Keratinocyte (primary cell): ENCODE measurements around the gene GRIK2. TPM values are rescaled to one million over a fixed set of nuclear protein-coding genes. Genes with fewer than 3 reads are reported as not detected.

Source experiments
- DNase-seq: peaks from one replicate; pipeline ENCODE4 v3.0.0-alpha.2; 2011; ENCODE audit warnings: low read depth, missing footprints, low spot score
- FAIRE-seq: peaks from 2 replicates; lab custom pipeline; 2011; peaks lifted over from hg19 to GRCh38; lab: Jason Lieb, UNC
- H2AFZ ChIP-seq: 2 replicates; pipeline ENCODE4 v1.6.0; 2012; ENCODE audit warnings: low read length, control low read depth, inconsistent platforms; ENCODE audit not compliant: control insufficient read depth
- H3K27ac ChIP-seq: 2 replicates; pipeline ENCODE4 v1.5.1; 2011; ENCODE audit warnings: low read length; ENCODE audit not compliant: control insufficient read depth, insufficient read depth
- H3K27me3 ChIP-seq: 3 replicates; pipeline ENCODE4 v1.6.0; 2011; ENCODE audit warnings: low read length; ENCODE audit not compliant: control insufficient read depth, insufficient read depth; ENCODE audit errors: extremely low read depth
- H3K36me3 ChIP-seq, 2 experiments: 2 replicates in 1 of 2; 3 replicates in 1 of 2; pipeline ENCODE4 v1.5.1; 2011; ENCODE audit warnings: low read length in 2 of 2, mild to moderate bottlenecking in 1 of 2; ENCODE audit not compliant: control insufficient read depth in 2 of 2, insufficient read depth in 2 of 2; ENCODE audit errors: extremely low read depth in 1 of 2
- H3K4me1 ChIP-seq: 3 replicates; pipeline ENCODE4 v1.5.1; 2011; ENCODE audit warnings: low read length; ENCODE audit not compliant: control insufficient read depth, insufficient read depth; ENCODE audit errors: extremely low read depth
- H3K4me2 ChIP-seq: 3 replicates; pipeline ENCODE4 v1.6.0; 2011; ENCODE audit warnings: low read depth, low read length; ENCODE audit not compliant: control insufficient read depth, insufficient read depth; ENCODE audit errors: extremely low read depth
- H3K4me3 ChIP-seq, 3 experiments: fragments of 200-600 bp in 1 of 3; sonication (generic) in 1 of 3; 2 replicates in 2 of 3; 3 replicates in 1 of 3; pipeline ENCODE4 v1.5.1; 2011 to 2016; ENCODE audit warnings: low read length in 3 of 3, mild to moderate bottlenecking in 3 of 3, control low read depth in 2 of 3, inconsistent platforms in 1 of 3, low read depth in 1 of 3, mixed read lengths in 1 of 3, mixed run types in 1 of 3, moderate library complexity in 1 of 3; ENCODE audit not compliant: control insufficient read depth in 2 of 3, insufficient read depth in 2 of 3; ENCODE audit errors: extremely low read depth in 1 of 3
- H3K79me2 ChIP-seq: 2 replicates; pipeline ENCODE4 v1.6.0; 2012; ENCODE audit warnings: low read length; ENCODE audit not compliant: control insufficient read depth, insufficient read depth
- H3K9ac ChIP-seq: 3 replicates; pipeline ENCODE4 v1.6.0; 2011; ENCODE audit warnings: low read length; ENCODE audit not compliant: control insufficient read depth, insufficient read depth; ENCODE audit errors: extremely low read depth
- H3K9me1 ChIP-seq: 3 replicates; pipeline ENCODE4 v1.6.0; 2011; ENCODE audit warnings: low read length; ENCODE audit not compliant: control insufficient read depth, insufficient read depth; ENCODE audit errors: extremely low read depth
- H3K9me3 ChIP-seq: 2 replicates; pipeline ENCODE4 v1.5.1; 2012; ENCODE audit warnings: low read depth, low read length; ENCODE audit not compliant: control insufficient read depth
- H4K20me1 ChIP-seq: 3 replicates; pipeline ENCODE4 v1.6.0; 2011; ENCODE audit warnings: low read length; ENCODE audit not compliant: control insufficient read depth, insufficient read depth; ENCODE audit errors: extremely low read depth
- CTCF ChIP-seq, 3 experiments: IDR thresholded peaks in 1 of 3; conservative IDR thresholded peaks in 1 of 3; optimal IDR thresholded peaks in 1 of 3; 2 replicates in 2 of 3; 3 replicates in 1 of 3; pipeline versions ENCODE3 to v1.5.1; 2011; ENCODE audit warnings: low read length in 3 of 3, mild to moderate bottlenecking in 3 of 3, moderate library complexity in 2 of 3, control low read depth in 1 of 3, inconsistent platforms in 1 of 3; ENCODE audit not compliant: insufficient read depth in 2 of 3; ENCODE audit errors: extremely low read depth in 1 of 3
- EZH2 ChIP-seq: IDR thresholded peaks from one replicate; pipeline ENCODE4 v1.6.1; 2012; ENCODE audit warnings: inconsistent platforms, mild to moderate bottlenecking, low read length, moderate library complexity
- dilution Hi-C: fragments of 300-500 bp; cut with MboI; formaldehyde crosslinking; loops from one replicate; pipeline ENCODE4 v1.7.0; 2020; ENCODE audit warnings: low sequenced_read_pairs; ENCODE audit not compliant: extremely low pct_ligation_motif_present
- polyA plus RNA-seq, 5 experiments: library from polyadenylated mRNA; depleted of rRNA in 3 of 5; stranded (reverse) in 3 of 5; stranded (forward) in 1 of 5; unstranded in 1 of 5; fragments of >200 nt; gene quantifications; 1 replicate in 1 of 5; 2 replicates in 3 of 5; 3 replicates in 1 of 5; pipeline versions ENCODE4 v1.2.1 to v1.2.3, GENCODE V29; 2011 to 2012; ENCODE audit warnings: missing spikeins in 2 of 5, low read depth in 1 of 5, low replicate concordance in 1 of 5

GRIK2 gene
- polyA plus RNA-seq, 1 donor (not counting 4 experiments of a cell fraction or from before 2014, with no cell fraction given), result 0.01 TPM

- Histone ChIP-seq H3K4me1 (no peaks in the 10 kb centered on the region), H2AFZ (no peak overlapping the region), H3K9ac (no peak overlapping the region), H3K79me2 (no peaks in the 10 kb centered on the region), H3K4me2 (no peak overlapping the region), H3K27ac (no peak overlapping the region), H3K9me1 (no peaks in the 10 kb centered on the region), H3K4me3 (no peak overlapping the region), H3K36me3 (no peaks in the 10 kb centered on the region), H3K27me3 (no peaks in the 10 kb centered on the region), H3K9me3 (no peaks in the 10 kb centered on the region), H4K20me1 (no peaks in the 10 kb centered on the region)
- TF ChIP-seq CTCF (optimal IDR thresholded peaks at IDR 0.05 in 1 of 3, IDR thresholded peaks at IDR 0.05 in 1 of 3, conservative IDR thresholded peaks at IDR 0.05 in 1 of 3; ENCODE audit: extremely low read depth in 1 of 3, insufficient read depth in 2 of 3, low read length in 3 of 3) (no peak), EZH2 (no peak)
- FAIRE-seq, result no peak
- DNase-seq, result no peak
- dilution Hi-C loops, result no loop called here
Observed at GRCh38 chr6:101513181-101513580, 119.7 kb downstream of the GRIK2 start.

GRCh38 chr6:101516578-101516977, 123.1 kb downstream of the GRIK2 start:
- H2AFZ ChIP-seq, result no peak overlapping the region
- no peak overlapping the region for H3K4me2 ChIP-seq
- DNase-seq, result no peak
- H4K20me1 ChIP-seq, result no peaks in the 10 kb centered on the region
- dilution Hi-C loops, result no loop called here
- no peak overlapping the region for H3K27ac ChIP-seq
- H3K9me1 ChIP-seq, result no peaks in the 10 kb centered on the region
- H3K4me1 ChIP-seq, result no peaks in the 10 kb centered on the region
- TF ChIP-seq EZH2 (no peak), CTCF (optimal IDR thresholded peaks at IDR 0.05 in 1 of 3, IDR thresholded peaks at IDR 0.05 in 1 of 3, conservative IDR thresholded peaks at IDR 0.05 in 1 of 3; ENCODE audit: extremely low read depth in 1 of 3, insufficient read depth in 2 of 3, low read length in 3 of 3) (no peak)
- no peaks in the 10 kb centered on the region for H3K9me3 ChIP-seq
- H3K4me3 ChIP-seq, result no peak overlapping the region
- H3K27me3 ChIP-seq, result no peaks in the 10 kb centered on the region
- no peak for FAIRE-seq
- H3K79me2 ChIP-seq, result no peaks in the 10 kb centered on the region
- no peak overlapping the region for H3K9ac ChIP-seq
- H3K36me3 ChIP-seq, result no peaks in the 10 kb centered on the region
